Measurements from ENCODE around the gene ATG4D. TPM values are rescaled to one million over a fixed set of nuclear protein-coding genes. Genes with fewer than 3 reads are reported as not detected.

Gene ATG4D
- polyA plus RNA-seq, 4 donors, result 24.0 to 181 (median 105) TPM

DNA sequence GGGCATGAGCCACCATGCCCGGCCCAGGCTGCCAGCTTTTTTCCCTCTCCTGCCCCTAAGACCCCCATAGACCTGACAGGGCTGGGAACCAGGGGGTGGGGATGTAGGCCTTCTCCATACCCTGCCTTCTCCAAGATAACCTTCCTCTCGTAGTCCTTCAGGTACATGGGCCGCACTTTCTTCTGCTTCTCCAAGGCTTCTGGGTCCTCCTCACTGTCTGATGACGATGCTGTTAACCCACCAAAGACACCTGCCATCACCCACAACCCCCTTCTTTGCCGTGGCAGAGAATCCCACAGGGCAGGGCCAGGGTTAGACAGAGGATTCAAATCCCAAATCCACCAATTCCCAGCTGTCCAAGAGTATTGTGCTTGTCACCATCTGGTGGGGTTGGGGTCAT, 18.9 kb downstream of the ATG4D start:
- peaks cover 5 to 63% (median 7%) of the 10 kb centered on the region in 3 donors for H3K36me3 ChIP-seq (ENCODE audit: control insufficient read depth in 3 of 3, insufficient read depth in 2 of 3, low read depth in 1 of 3, low read length in 3 of 3)
- 87 to 96% (median 93%) methylated on average over 5 of the region's 5 CpGs for WGBS, 3 donors
- no peak for FAIRE-seq
- no peaks in the 10 kb centered on the region for H3K27me3 ChIP-seq (ENCODE audit: control insufficient read depth in 3 of 3, insufficient read depth in 3 of 3, low read length in 3 of 3)
- H3K9me3 ChIP-seq (ENCODE audit: control insufficient read depth in 2 of 2, insufficient read depth in 1 of 2, low read depth in 1 of 2, low read length in 1 of 2), result no peaks in the 10 kb centered on the region
- peaks cover 0 to 17% (median 2%) of the 10 kb centered on the region in 3 donors for H3K4me1 ChIP-seq (ENCODE audit: control insufficient read depth in 3 of 3, insufficient read depth in 2 of 3, low read depth in 1 of 3, low read length in 2 of 3)
- no peak overlapping the region for H3K27ac ChIP-seq (ENCODE audit: low read depth in 1 of 3, low read length in 2 of 3)
- H3K4me3 ChIP-seq (ENCODE audit: low read depth in 1 of 3, low read length in 3 of 3), result no peak overlapping the region
- DNase-seq, result no peak

DNA sequence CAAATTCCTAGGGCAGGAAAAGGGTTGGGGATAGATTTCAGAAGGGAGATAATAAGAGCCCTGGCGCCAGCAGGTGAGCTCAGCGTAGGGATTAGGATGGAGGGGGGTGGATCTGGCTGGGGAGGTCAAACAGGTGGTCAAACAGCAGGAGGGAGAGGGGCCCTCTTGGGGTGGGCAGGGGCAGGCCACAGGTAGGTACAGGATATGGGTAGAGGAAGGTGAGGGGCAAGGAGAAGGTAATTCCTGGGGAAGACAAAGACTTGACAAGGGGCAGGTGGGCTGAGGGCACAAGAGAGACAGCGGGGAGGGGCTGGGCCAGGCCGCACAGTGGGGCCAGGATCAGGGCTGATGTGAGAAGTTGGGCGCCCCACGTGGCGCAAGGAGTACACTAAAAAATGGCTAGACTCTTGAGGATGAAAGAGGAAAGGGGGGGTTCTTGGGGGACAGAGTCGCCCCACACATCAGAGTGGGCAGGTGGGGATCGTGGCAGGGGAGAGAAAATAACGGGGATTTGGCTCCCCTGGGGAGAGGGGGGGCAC, 21.4 kb downstream of the ATG4D start:
- peak overlapping the region; percentile 71 to 92 (median 75) for H3K4me3 ChIP-seq (ENCODE audit: low read depth in 1 of 3, low read length in 3 of 3)
- 9 to 10% (median 10%) methylated on average over 9 to 10 of the region's 10 CpGs for WGBS, 3 donors
- peaks cover under 1 to 39% (median 4%) of the 10 kb centered on the region in 3 donors for H3K36me3 ChIP-seq (ENCODE audit: control insufficient read depth in 3 of 3, insufficient read depth in 2 of 3, low read depth in 1 of 3, low read length in 3 of 3)
- H3K9me3 ChIP-seq (ENCODE audit: control insufficient read depth in 2 of 2, insufficient read depth in 1 of 2, low read depth in 1 of 2, low read length in 1 of 2), result no peaks in the 10 kb centered on the region
- peaks cover 2 to 29% (median 5%) of the 10 kb centered on the region in 3 donors for H3K4me1 ChIP-seq (ENCODE audit: control insufficient read depth in 3 of 3, insufficient read depth in 2 of 3, low read depth in 1 of 3, low read length in 2 of 3)
- H3K27ac ChIP-seq (ENCODE audit: low read depth in 1 of 3, low read length in 2 of 3), result peak overlapping the region; percentile 50 to 90 (median 70)
- no peaks in the 10 kb centered on the region for H3K27me3 ChIP-seq (ENCODE audit: control insufficient read depth in 3 of 3, insufficient read depth in 3 of 3, low read length in 3 of 3)
- DNase-seq (peak; percentile 51 to 65), FAIRE-seq (no peak)

DNA sequence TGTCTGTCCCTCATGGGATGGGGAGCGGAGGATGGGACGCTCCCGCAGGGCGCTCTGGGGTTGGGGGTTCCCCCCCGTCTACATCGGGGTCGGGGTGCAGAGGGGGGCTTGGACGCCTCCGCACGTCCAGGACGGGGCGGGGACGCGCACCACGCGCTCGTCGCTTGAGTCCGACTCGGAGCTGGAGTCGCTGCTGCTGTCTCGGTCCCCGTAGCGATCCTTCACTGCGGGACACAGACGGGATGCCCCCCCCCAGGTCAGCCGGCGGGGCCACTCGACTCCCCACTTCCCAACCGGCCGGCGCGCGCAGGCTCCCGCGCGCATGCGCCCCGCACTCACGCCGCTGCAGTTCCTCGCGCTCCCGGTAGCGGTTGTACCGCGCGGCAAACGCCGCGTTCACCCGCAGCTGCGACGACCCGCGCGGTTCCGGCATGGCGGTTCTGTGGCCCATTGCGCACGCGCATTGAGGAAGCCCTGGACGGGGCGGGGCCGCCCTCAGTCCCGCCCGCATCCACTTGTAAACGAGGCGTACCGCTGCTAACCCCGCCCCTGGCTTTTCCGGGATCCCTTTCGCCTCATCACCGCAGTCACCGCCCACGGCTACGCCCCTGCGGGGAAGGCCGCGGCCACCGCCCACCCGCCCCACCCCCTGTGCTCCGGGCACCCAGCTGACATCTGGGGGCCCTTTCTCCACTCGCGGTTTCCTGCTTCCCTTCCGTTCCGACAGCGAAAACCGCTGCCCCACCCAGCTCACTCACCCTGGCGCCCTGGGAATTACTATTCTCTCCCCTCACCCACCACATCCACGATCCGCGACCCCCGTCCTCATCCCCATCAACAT, 22.1 kb downstream of the ATG4D start, which contains the start of gene KRI1:
Gene KRI1, minus strand, starts transcription at position 444 of the 841 bp plus-strand sequence. Its CDS starts 11 bp downstream, at position 433.
- no peak for FAIRE-seq

DNA sequence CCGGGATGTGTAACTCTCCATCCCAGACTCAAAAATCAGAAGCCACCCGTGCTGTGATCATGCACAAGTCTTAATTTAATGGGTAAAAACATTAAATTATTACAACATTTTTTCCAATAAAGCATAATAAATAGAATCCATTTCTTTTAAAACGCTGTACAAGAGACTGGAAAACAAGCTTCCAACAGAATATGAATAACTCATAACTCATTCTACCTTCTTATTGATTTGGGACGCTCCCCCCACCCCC, 22.6 kb downstream of the ATG4D start:
- Histone ChIP-seq H3K27ac (ENCODE audit: low read depth in 1 of 3, low read length in 2 of 3) (peak overlapping the region; percentile 53 to 89 (median 68)), H3K4me1 (ENCODE audit: control insufficient read depth in 3 of 3, insufficient read depth in 2 of 3, low read depth in 1 of 3, low read length in 2 of 3) (peaks cover 2 to 29% (median 5%) of the 10 kb centered on the region in 3 donors), H3K4me3 (ENCODE audit: low read depth in 1 of 3, low read length in 3 of 3) (peak overlapping the region in 2 of 3 donors; percentile 25 to 92), H3K9me3 (ENCODE audit: control insufficient read depth in 2 of 2, insufficient read depth in 1 of 2, low read depth in 1 of 2, low read length in 1 of 2) (no peaks in the 10 kb centered on the region), H3K36me3 (ENCODE audit: control insufficient read depth in 3 of 3, insufficient read depth in 2 of 3, low read depth in 1 of 3, low read length in 3 of 3) (peaks cover 0 to 30% (median 0%) of the 10 kb centered on the region in 3 donors), H3K27me3 (ENCODE audit: control insufficient read depth in 3 of 3, insufficient read depth in 3 of 3, low read length in 3 of 3) (no peaks in the 10 kb centered on the region)
- WGBS, 3 donors, result 6 to 8% (median 7%) methylated on average over 4 of the region's 4 CpGs
- no peak for FAIRE-seq
- DNase-seq, result no peak

More for the DNA sequence above, 22.1 kb downstream of the ATG4D start, which contains the start of gene KRI1:
- peaks cover 2 to 29% (median 5%) of the 10 kb centered on the region in 3 donors for H3K4me1 ChIP-seq (ENCODE audit: control insufficient read depth in 3 of 3, insufficient read depth in 2 of 3, low read depth in 1 of 3, low read length in 2 of 3)
- peak; percentile 98 to 99 for DNase-seq
- peaks cover 0 to 35% (median 3%) of the 10 kb centered on the region in 3 donors for H3K36me3 ChIP-seq (ENCODE audit: control insufficient read depth in 3 of 3, insufficient read depth in 2 of 3, low read depth in 1 of 3, low read length in 3 of 3)
- peak within 1 kb of the TSS; percentile 71 to 92 (median 75) for H3K4me3 ChIP-seq (ENCODE audit: low read depth in 1 of 3, low read length in 3 of 3)
- no peaks in the 10 kb centered on the region for H3K9me3 ChIP-seq (ENCODE audit: control insufficient read depth in 2 of 2, insufficient read depth in 1 of 2, low read depth in 1 of 2, low read length in 1 of 2)
- H3K27me3 ChIP-seq (ENCODE audit: control insufficient read depth in 3 of 3, insufficient read depth in 3 of 3, low read length in 3 of 3), result no peaks in the 10 kb centered on the region
- peak within 1 kb of the TSS; percentile 68 to 90 (median 70) for H3K27ac ChIP-seq (ENCODE audit: low read depth in 1 of 3, low read length in 2 of 3)
- 0% methylated on average over 61 to 94 of the region's 94 CpGs for WGBS, 3 donors

DNA sequence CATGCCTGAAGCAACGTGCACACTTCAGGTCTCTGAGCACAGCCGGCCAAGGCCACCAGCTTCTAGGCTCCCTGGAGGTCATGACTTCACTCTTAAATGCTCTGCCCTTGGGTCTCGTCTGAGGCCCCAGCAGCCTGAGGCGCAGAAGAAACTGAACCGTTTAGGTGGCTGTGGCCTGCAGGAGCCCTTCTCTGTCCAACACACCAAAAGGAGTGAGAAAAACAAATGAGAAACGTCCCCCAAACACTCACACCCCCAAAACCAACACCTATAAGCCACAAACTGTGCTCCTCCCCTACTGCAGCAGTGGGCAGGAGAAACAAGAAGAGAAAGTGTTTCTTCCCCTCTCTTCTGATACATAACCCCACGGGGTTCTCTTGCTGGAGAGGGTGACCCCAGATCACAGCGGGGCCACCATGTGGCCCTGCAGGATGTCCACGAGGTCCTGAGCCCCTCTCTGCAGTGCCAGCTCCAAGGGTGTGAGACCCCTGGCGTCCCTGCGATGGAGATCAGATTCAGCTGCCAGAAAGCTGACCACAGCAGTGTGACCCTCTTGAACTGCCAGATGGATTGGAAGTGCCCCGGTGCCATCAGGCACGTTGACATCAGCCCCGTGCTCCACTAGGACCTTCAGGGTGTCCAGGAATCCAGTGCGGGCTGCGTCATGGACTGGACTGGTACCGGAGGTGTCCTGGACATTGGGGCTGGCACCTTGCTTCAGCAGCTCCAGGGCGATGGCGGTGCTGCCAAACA, 23.1 kb downstream of the ATG4D start:
- no peaks in the 10 kb centered on the region for H3K9me3 ChIP-seq (ENCODE audit: control insufficient read depth in 2 of 2, insufficient read depth in 1 of 2, low read depth in 1 of 2, low read length in 1 of 2)
- no peaks in the 10 kb centered on the region for H3K27me3 ChIP-seq (ENCODE audit: control insufficient read depth in 3 of 3, insufficient read depth in 3 of 3, low read length in 3 of 3)
- peaks cover 0 to 25% (median 0%) of the 10 kb centered on the region in 3 donors for H3K36me3 ChIP-seq (ENCODE audit: control insufficient read depth in 3 of 3, insufficient read depth in 2 of 3, low read depth in 1 of 3, low read length in 3 of 3)
- WGBS, 3 donors, result 54 to 63% (median 54%) methylated on average over 19 of the region's 19 CpGs
- peaks cover 2 to 29% (median 5%) of the 10 kb centered on the region in 3 donors for H3K4me1 ChIP-seq (ENCODE audit: control insufficient read depth in 3 of 3, insufficient read depth in 2 of 3, low read depth in 1 of 3, low read length in 2 of 3)
- H3K27ac ChIP-seq (ENCODE audit: low read depth in 1 of 3, low read length in 2 of 3), result peak overlapping the region; percentile 42 to 89 (median 53)
- DNase-seq (no peak), FAIRE-seq (no peak)
- peak overlapping the region in 1 of 3 donors; percentile 92 for H3K4me3 ChIP-seq (ENCODE audit: low read depth in 1 of 3, low read length in 3 of 3)

DNA sequence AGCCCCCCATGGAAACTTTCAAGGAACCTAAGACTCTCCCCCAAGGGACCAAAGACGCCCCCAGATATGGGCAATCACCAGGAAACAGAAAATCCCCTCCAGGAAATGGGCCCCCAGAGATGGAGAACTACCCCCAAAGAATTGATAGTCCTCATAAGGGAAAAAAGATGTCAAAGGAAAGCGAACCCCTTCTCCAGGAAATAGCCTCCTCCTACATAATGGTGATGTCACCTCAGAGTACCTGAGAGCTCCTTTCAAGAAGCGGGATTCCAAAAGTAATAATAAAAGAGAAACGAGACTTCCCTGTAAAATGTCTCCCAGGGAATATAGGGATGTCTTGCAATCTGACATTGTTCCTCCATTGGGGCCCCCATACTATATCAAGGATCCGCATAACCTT, 24.0 kb downstream of the ATG4D start:
- DNase-seq (no peak), FAIRE-seq (no peak)
- H3K9me3 ChIP-seq (ENCODE audit: control insufficient read depth in 2 of 2, insufficient read depth in 1 of 2, low read depth in 1 of 2, low read length in 1 of 2), result no peaks in the 10 kb centered on the region
- peak overlapping the region; percentile 58 to 69 (median 60) for H3K4me3 ChIP-seq (ENCODE audit: low read depth in 1 of 3, low read length in 3 of 3)
- peak overlapping the region in 1 of 3 donors; percentile 87 for H3K27ac ChIP-seq (ENCODE audit: low read depth in 1 of 3, low read length in 2 of 3)
- peaks cover 0 to 17% (median 0%) of the 10 kb centered on the region in 3 donors for H3K36me3 ChIP-seq (ENCODE audit: control insufficient read depth in 3 of 3, insufficient read depth in 2 of 3, low read depth in 1 of 3, low read length in 3 of 3)
- peaks cover 2 to 29% (median 5%) of the 10 kb centered on the region in 3 donors for H3K4me1 ChIP-seq (ENCODE audit: control insufficient read depth in 3 of 3, insufficient read depth in 2 of 3, low read depth in 1 of 3, low read length in 2 of 3)
- no peaks in the 10 kb centered on the region for H3K27me3 ChIP-seq (ENCODE audit: control insufficient read depth in 3 of 3, insufficient read depth in 3 of 3, low read length in 3 of 3)
- 20 to 34% (median 22%) methylated on average over 5 of the region's 5 CpGs for WGBS, 3 donors

DNA sequence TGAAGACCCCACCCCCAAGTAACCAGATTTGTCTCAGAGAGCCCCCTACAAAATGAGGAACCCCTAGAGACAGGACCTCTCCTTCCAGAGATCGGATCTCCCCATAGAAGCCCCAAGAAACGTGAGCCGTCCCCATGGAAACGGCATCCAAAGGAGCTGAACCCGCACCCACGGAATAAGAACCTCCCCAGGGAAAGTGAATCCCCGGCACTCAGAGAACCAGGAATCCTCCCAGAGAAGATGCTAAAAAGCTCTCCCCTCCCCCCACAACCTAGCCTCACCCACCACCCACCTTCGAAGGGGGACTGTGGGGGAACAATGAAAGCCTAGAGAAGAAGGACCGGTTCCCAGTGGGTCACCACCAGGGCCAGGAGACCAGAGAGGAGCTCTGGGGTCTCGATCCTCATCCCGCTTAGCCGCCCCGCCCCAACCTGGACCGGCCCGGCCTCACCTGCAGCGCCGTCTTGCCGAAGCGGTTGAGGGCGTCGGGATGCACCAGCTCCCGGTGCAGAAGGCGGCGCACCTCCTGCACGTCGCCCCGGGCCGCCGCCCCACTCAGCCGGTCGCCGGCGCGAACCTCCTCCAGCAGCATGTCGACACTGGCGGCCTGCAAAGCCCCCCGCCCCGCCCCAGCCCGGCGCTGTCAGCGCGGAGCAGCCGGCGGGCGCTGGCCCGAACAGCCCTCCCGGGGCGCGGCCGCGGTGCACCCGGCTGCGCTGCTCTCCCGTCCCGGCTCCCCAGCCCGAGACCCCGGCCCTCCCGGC, 24.5 kb downstream of the ATG4D start:
- Histone ChIP-seq H3K4me1 (ENCODE audit: control insufficient read depth in 3 of 3, insufficient read depth in 2 of 3, low read depth in 1 of 3, low read length in 2 of 3) (peaks cover 2 to 29% (median 5%) of the 10 kb centered on the region in 3 donors), H3K27ac (ENCODE audit: low read depth in 1 of 3, low read length in 2 of 3) (peak overlapping the region; percentile 62 to 87 (median 80)), H3K9me3 (ENCODE audit: control insufficient read depth in 2 of 2, insufficient read depth in 1 of 2, low read depth in 1 of 2, low read length in 1 of 2) (no peaks in the 10 kb centered on the region), H3K36me3 (ENCODE audit: control insufficient read depth in 3 of 3, insufficient read depth in 2 of 3, low read depth in 1 of 3, low read length in 3 of 3) (peaks cover 0 to 15% (median 0%) of the 10 kb centered on the region in 3 donors), H3K4me3 (ENCODE audit: low read depth in 1 of 3, low read length in 3 of 3) (peak overlapping the region; percentile 58 to 69 (median 60)), H3K27me3 (ENCODE audit: control insufficient read depth in 3 of 3, insufficient read depth in 3 of 3, low read length in 3 of 3) (no peaks in the 10 kb centered on the region)
- WGBS, 3 donors, result 1% methylated on average over 23 to 58 of the region's 58 CpGs
- FAIRE-seq (no peak), DNase-seq (peak in 1 of 2 donors; percentile 54)
